ENCODE data around the gene ARID3C.

Gene ARID3C

DNA sequence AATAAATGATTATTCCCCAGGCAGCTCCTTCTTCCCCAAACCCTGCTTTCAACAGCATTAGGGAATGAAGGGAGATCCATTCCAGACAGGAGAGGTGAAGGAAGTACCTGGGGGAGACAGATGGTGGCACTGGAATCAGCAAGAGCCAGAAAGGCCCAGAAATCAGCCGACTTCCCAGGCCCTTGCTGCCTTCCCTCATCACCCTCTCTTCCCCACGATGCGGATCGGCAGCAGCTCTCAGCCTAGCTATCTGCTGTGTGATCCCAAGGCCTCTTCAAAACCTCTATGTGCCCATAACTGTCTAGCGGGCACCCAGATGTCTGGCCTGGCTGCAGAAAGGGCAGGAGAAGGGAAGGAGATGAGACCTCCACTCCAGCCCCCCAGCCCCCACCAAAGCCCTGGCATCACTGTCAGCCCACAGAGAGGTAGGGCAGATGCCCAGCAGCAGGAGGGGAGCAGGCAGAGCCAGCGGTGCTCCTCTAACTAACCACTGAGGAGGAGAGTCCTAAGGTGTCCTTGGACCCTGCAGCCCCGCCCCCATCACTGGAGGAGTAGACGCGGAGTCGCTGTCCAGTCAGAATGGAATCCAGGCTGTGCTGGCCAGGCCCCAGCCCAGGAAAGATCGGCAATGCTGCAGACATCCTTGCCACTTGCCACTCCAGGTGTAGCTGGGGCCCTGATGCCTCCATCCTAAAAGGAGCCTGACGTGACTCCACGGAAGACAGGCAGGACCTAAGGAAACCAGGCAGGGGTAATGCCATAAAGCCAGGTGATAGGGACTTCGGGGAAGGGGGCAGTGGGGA lies 52.1 kb downstream of the ARID3C start:
- DNase-seq: no peak

DNA sequence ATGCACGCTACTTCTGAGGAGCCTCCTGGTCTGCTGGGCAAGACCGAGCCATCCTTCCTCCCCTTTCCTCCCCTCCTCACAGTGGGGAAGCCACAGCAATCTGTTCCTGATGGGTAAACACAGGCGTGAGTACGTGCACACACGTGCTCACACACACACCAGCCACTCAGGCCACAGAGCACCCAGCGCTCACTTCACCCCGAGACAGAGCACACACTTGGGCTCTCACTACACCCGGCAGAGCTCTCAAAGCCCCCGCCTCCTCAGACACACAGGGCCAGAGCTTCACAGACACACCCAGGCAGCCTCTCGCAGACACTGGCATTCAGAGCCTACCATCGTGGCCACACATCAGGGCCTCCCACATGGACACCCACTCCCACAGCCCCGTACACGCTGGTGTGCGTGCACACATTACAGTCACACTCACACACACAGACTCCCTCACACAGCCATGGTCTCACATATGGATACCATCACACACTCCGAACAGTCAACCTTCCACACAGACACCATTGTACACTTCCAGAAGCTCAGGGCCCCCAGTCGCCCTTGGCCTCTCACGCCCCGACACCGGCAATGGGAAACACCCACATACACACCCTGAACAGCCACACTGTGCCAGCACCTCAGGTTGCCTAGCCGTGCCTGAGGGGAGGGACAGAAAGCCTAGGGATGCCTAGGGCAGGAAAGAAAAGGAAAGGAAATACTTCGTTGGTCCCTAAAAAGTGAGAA lies 52.8 kb downstream of the ARID3C start:
- DNase-seq: no peak

DNA sequence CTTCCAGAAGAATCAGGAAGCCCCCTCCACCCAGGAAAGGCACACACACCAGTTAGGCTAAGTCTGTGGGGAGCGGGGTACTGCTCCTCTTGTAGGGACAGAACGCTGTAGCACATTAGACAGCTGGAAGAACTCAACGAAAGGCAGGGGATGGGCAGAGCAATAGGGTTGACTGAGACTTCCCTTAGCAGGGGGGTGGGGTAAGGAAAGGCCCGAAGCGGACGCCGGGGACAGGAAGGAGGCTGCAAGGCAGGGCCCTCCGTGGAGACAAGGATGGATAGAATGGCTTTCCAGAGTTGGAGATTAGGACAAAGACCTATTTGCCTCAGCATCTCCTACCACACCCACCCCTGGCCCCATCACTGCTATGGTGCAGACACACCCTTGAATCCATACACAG lies 53.6 kb downstream of the ARID3C start:
- no peak for DNase-seq

DNA sequence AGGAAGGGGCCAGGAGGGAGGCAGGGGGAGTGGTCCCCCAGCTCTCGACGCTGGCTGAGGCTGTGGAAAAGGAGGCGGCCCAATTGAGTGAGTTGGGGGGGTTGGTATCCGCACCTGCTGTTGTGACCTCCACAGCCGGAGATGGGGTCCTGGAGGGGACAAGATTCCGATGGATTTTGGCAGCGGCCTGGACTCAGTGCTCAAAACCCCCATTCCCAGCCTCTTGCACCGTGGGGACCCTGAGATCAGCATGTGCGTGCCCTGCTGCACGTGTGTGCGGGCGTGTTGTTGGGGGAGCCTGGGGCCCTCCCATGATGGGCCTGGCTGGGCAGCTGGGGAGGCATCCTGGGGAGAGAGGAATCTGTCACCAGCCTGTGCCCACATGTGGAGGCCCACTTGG lies 54.3 kb downstream of the ARID3C start:
- no peak for DNase-seq

DNA sequence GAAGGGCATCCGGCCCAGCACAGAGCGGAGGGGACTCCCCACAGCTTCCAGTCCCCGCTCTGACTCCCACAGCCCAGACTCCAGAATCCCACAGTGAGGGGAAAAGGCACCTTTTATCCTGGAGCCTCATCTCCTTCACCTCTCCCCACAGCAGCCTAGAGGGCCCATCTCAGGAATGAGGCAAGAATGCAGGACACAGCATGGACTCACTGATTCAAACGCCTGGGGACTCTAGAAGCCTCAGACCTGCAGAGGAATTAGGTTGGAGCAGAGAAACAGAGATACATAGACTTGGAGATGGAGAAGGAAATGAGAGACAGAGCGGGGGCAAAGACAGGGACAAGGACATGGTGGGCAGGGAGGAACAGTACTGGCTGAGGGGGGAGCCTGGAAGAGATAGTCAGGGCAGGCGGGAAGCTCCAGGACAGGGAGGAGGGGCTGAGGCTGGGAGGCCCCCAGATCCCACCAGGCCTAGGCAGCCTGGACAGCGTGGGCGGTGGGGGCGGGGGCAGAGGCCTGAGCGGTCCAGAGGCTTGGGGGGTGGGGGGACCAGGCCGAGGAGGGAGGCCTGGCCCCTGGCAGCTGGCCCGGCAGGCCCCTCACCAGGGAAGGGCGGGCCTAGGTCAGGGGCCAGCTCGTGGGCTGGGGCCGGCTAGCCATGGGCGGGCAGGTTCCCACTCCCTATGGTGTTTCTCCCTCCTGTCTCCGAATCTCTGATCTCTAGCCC lies 55.1 kb downstream of the ARID3C start:
- no peak for DNase-seq

DNA sequence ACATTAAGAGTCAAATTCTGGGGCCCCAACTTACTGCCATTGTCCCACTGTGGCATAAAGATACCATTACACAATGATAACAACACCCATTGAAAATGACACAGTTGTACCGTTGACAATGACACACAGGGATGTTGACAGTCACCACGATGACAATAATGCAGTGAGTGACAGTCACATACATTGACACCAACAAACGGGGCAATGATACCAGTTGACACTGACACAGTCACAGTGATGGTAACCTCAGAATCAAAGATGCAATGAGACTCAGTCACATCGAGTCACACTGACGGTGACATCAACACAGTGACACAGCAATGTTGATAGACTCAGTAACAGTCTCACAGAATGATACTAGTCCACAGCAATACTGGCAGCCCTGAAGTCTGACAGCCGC lies 56.2 kb downstream of the ARID3C start:
- DNase-seq: no peak

DNA sequence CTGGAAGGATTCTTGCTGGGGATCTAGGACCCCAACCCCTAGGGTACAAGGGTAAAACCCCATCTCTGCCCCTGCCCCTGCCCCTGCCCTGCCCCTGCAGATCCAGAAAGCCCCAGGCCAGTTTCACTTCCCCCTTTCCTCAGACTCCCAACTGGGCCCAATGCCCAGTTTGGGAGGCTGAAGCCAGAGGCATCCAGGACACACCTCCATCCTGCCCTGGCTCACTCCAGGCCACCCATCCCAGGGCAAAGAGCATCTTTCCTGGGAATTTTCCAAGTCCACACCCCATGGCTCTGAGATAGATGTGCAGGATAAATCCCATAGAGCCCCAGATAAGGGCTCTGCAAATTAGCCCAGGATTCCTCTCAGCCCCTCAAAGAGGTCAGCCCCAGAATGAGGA lies 56.8 kb downstream of the ARID3C start:
- no peak for DNase-seq

DNA sequence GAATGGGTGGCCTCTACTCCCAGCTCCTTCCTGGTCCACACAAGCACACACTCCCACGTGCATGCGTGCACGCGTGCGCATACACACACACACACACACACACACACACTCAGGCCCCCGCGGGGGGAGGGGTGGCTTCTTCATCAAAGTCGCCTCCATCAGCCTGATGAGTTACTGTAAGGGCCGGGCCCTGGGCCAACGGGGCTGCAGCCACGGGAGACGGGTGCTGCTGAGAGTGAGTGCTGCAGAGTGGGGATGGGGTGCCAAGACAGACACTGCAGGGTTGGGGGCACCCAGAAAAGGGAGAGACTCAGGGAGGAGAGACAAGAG lies 57.4 kb downstream of the ARID3C start:
- no peak for DNase-seq
